Parathyroid adenoma (tissue), 2 donors: Measurements from ENCODE around the gene GOLGA6L10.

Experiments used
- H2AFZ ChIP-seq: fragments of 300-600 bp; sonication (generic); one replicate; pipeline ENCODE4 v1.7.0; 2017; ENCODE audit warnings: antibody characterized with exemption, mild to moderate bottlenecking
- H3K27ac ChIP-seq: fragments of 300-600 bp; sonication (generic); one replicate; pipeline ENCODE4 v1.7.0; 2017
- H3K27me3 ChIP-seq: fragments of 300-600 bp; sonication (generic); one replicate; pipeline ENCODE4 v1.7.0; 2017; ENCODE audit warnings: low read length; ENCODE audit not compliant: control insufficient read depth, insufficient read depth
- H3K36me3 ChIP-seq: fragments of 300-600 bp; sonication (generic); one replicate; pipeline ENCODE4 v1.7.0; 2017; ENCODE audit warnings: low read length; ENCODE audit not compliant: control insufficient read depth, insufficient read depth
- H3K4me1 ChIP-seq: fragments of 300-600 bp; sonication (generic); one replicate; pipeline ENCODE4 v1.7.0; 2017; ENCODE audit warnings: control low read depth
- H3K4me2 ChIP-seq: fragments of 300-600 bp; sonication (generic); one replicate; pipeline ENCODE4 v1.7.0; 2017; ENCODE audit warnings: low read length
- H3K4me3 ChIP-seq: fragments of 300-600 bp; sonication (generic); one replicate; pipeline ENCODE4 v1.7.0; 2017; ENCODE audit warnings: low read depth, low read length
- H3K79me2 ChIP-seq: fragments of 300-600 bp; sonication (generic); one replicate; pipeline ENCODE4 v1.7.0; 2017; ENCODE audit warnings: control low read depth
- H3K9ac ChIP-seq: fragments of 300-600 bp; sonication (generic); one replicate; pipeline ENCODE4 v1.7.0; 2017; ENCODE audit warnings: mild to moderate bottlenecking
- H3K9me3 ChIP-seq: fragments of 300-600 bp; sonication (generic); one replicate; pipeline ENCODE4 v1.7.0; 2017; ENCODE audit warnings: low read length; ENCODE audit not compliant: control insufficient read depth
- CTCF ChIP-seq: fragments of 300-600 bp; sonication (generic); IDR thresholded peaks from one replicate; pipeline ENCODE4 v1.7.0; 2017; ENCODE audit warnings: antibody characterized with exemption, mild to moderate bottlenecking
- donor health status: primary hyperparathyroidism.

Gene GOLGA6L10

GRCh38 chr15:82305621-82306048, 43.6 kb downstream of the GOLGA6L10 start:
- Histone ChIP-seq H3K27ac (no peak overlapping the region), H2AFZ (no peak overlapping the region), H3K9me3 (no peaks in the 10 kb centered on the region), H3K79me2 (no peaks in the 10 kb centered on the region), H3K4me1 (no peaks in the 10 kb centered on the region), H3K4me3 (no peak overlapping the region), H3K9ac (no peak overlapping the region), H3K36me3 (no peaks in the 10 kb centered on the region), H3K4me2 (no peak overlapping the region), H3K27me3 (no peaks in the 10 kb centered on the region)
- no peak for TF ChIP-seq CTCF

GRCh38 chr15:82304778-82305090, 44.5 kb downstream of the GOLGA6L10 start:
- no peak overlapping the region for H3K4me3 ChIP-seq
- H3K4me1 ChIP-seq: no peaks in the 10 kb centered on the region
- no peak overlapping the region for H3K27ac ChIP-seq
- H3K9ac ChIP-seq: no peak overlapping the region
- H3K79me2 ChIP-seq: no peaks in the 10 kb centered on the region
- H3K27me3 ChIP-seq: no peaks in the 10 kb centered on the region
- TF ChIP-seq CTCF: no peak
- no peaks in the 10 kb centered on the region for H3K36me3 ChIP-seq
- no peaks in the 10 kb centered on the region for H3K9me3 ChIP-seq
- H2AFZ ChIP-seq: no peak overlapping the region
- H3K4me2 ChIP-seq: no peak overlapping the region

DNA sequence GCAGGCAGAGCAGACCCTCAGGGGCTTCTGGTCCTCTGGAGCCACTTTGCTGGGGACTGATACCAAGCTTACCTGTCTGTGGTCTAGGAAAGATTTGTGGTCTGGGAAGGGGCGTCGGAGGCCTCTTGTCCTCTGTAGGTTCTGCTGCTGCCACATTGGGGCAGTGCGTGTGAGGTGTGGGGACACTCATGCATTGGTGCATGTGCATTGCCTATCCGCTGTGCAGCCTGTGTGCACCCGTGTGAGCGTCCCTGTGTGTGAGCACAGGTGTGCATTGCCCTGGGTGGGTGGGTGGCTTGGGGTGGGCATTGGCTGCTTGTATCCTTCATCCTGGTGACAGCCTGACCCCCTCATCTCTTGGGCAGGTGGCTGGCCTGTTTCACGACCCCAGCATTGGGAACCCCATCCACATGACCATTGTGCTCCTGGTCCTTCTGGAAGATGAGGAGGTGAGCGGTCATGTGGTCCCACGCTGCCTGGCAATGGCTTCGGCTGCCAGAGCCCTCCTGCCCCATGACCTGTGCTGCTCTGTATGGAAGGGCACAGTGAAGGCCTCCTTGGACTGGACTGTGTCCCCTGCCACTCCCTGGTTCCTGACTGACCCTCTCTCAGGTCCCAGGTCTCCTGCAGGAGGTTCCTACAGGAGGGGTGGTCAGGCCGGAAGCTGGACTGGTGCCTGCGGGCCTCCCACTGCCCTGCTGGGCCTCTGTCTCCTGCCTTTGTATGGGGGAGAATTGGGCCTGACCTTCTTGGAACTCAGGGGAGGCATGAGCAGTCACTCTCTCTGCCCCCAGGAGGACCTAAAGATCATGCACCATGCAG, 45.1 kb downstream of the GOLGA6L10 start:
- no peak overlapping the region for H3K4me2 ChIP-seq
- H3K27ac ChIP-seq: no peak overlapping the region
- H3K36me3 ChIP-seq: no peaks in the 10 kb centered on the region
- no peaks in the 10 kb centered on the region for H3K27me3 ChIP-seq
- no peaks in the 10 kb centered on the region for H3K79me2 ChIP-seq
- no peak for TF ChIP-seq CTCF
- no peaks in the 10 kb centered on the region for H3K9me3 ChIP-seq
- H3K4me3 ChIP-seq: no peak overlapping the region
- H2AFZ ChIP-seq: no peak overlapping the region
- no peaks in the 10 kb centered on the region for H3K4me1 ChIP-seq
- H3K9ac ChIP-seq: no peak overlapping the region

GRCh38 chr15:82301296-82302016, 47.8 kb downstream of the GOLGA6L10 start:
- Histone ChIP-seq H2AFZ (no peak overlapping the region), H3K4me3 (no peak overlapping the region), H3K4me1 (no peaks in the 10 kb centered on the region), H3K9me3 (no peaks in the 10 kb centered on the region), H3K27ac (no peak overlapping the region), H3K36me3 (no peaks in the 10 kb centered on the region), H3K79me2 (no peaks in the 10 kb centered on the region), H3K27me3 (no peaks in the 10 kb centered on the region), H3K4me2 (no peak overlapping the region), H3K9ac (no peak overlapping the region)
- TF ChIP-seq CTCF: no peak
